ENCODE results near the gene SIL1. TPM values are rescaled to one million over a fixed set of nuclear protein-coding genes. Genes with fewer than 3 reads are reported as not detected.
A peak's percentile ranks its signal among the peaks of the same experiment; 100 is the strongest.
"Not testable (repeated sequence)": the region's sequence is repeated elsewhere in the genome, so short reads cannot be mapped to it uniquely, and the experiment has no call there.

SIL1 gene
- total and polyA plus RNA-seq, 2 of the 4 experiments (the other 2 are of a cell fraction), result 56.1 to 66.0 TPM

DNA sequence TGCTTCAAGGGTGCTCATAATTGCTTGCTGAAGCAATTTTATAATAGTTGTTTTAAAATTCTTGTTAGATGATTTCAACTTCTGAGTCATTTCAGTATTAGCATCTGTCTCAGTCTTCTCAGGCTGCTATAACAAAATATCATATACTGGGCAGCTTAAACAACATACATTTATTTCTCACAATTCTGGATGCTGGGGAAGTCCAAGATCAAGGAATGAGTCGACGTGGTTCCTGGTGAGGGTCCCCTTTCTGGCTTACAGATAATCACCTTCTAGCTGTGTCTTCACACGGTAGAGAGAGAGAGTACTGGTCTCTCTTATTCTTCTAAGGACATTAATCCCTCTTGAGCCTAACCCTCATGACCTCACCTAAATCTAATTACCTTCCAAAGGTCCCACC is 160.4 kb downstream of the SIL1 start:
- Histone ChIP-seq H4K20me1 (ENCODE audit: insufficient read depth, low read length) (no peaks in the 10 kb centered on the region), H3K9me1 (ENCODE audit: insufficient read depth, low read length) (no peaks in the 10 kb centered on the region; the same call in 1 of the 2 replicates), H3K23ac (ENCODE audit: low read depth, low read length) (no peak overlapping the region), H2AK9ac (replicated peaks; ENCODE audit: low read depth, low read length, poor library complexity) (no peak overlapping the region), H3K27ac (ENCODE audit: insufficient read depth, low read length) (no peak overlapping the region), H3K4me3 (ENCODE audit: insufficient read depth, low read depth, low read length) (no peak overlapping the region), H3K9me3 (ENCODE audit: control insufficient read depth, insufficient read depth, low read length) (peaks cover 7% of the 10 kb centered on the region), H4K5ac (ENCODE audit: low read depth, low read length) (no peak overlapping the region), H2AK5ac (ENCODE audit: low read depth, low read length) (no peak overlapping the region), H2BK5ac (ENCODE audit: low read depth, low read length, poor library complexity, severe bottlenecking) (no peak overlapping the region), H3K56ac (ENCODE audit: extremely low read depth, insufficient read depth, low read length) (no peak overlapping the region), H3K27me3 (ENCODE audit: control insufficient read depth, insufficient read depth, low read length) (no peaks in the 10 kb centered on the region), H3K4me2 (ENCODE audit: low read depth, low read length) (no peak overlapping the region), H2AFZ (replicated peaks; ENCODE audit: low read length, poor library complexity) (no peak overlapping the region), H2BK120ac (ENCODE audit: low read depth, low read length) (no peak overlapping the region), H4K91ac (ENCODE audit: insufficient read depth, low read depth, low read length) (no peak overlapping the region), H3K4ac (ENCODE audit: low read depth, low read length) (no peak overlapping the region), H3K9ac (ENCODE audit: low read depth, low read length) (no peak overlapping the region), H3K18ac (ENCODE audit: low read depth, low read length) (no peak overlapping the region), H3K79me1 (ENCODE audit: low read depth in 1 of 2, low read length in 2 of 2) (no peaks in the 10 kb centered on the region), H3K4me1 (ENCODE audit: control insufficient read depth, insufficient read depth, low read length) (no peaks in the 10 kb centered on the region), H3K36me3 (ENCODE audit: control insufficient read depth, insufficient read depth, low read length) (peaks cover 1% of the 10 kb centered on the region; the same call in 1 of the 2 replicates), H3K14ac (replicated peaks; ENCODE audit: low read depth, low read length) (no peak overlapping the region), H2BK15ac (ENCODE audit: low read depth, low read length) (no peak overlapping the region), H4K8ac (ENCODE audit: low read depth in 2 of 2, low read length in 2 of 2) (no peak overlapping the region), H2BK20ac (ENCODE audit: low read depth, low read length) (no peak overlapping the region)
- in situ Hi-C loops (cut with MboI; ENCODE audit: low sequenced_read_pairs), result no loop called here
- WGBS, 2 experiments (ENCODE audit: extremely low coverage in 2 of 2, insufficient read length in 1 of 2), result no CpG with 5 or more reads among the region's 3 CpGs
- no peak; the same call in 1 of the 2 replicates for ATAC-seq (ENCODE audit: low read depth)
- dilution Hi-C loops (cut with HindIII; ENCODE audit: low sequenced_read_pairs, unreplicated experiment), result no loop called here
- no TSS peak for BruUV-seq (replicated peaks)
- intact Hi-C loops (cut with micrococcal nuclease), result no loop called here
- DNase-seq, result peak; percentile 11
- POLR2A ChIA-PET (ENCODE audit: unreplicated experiment), result no interaction called here
- CTCF ChIA-PET, result no interaction called here
- TF ChIP-seq MAFK (IDR thresholded peaks at IDR 0.05; ENCODE audit: low read depth, low read length) (peak; percentile 25; the same call in 1 of the 2 replicates), SMC3 (IDR thresholded peaks at IDR 0.05; ENCODE audit: low read depth, low read length) (no peak)

DNA sequence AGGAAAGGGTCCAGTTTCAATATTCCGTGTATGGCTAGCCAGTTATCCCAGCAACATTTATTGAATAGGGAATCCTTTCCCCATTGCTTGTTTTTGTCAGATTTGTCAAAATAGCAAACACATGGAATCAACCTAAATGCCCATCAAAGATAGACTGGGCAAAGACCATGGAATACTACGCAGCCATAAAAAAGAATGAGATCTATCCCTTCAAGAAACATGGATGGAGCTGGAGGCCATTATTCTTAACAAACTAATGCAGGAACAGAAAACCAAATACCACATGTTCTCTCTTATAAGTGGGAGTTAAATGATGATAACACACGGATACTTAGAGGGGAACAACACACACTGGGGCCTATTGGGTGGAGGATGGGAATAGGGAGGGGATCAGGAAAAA is 161.8 kb downstream of the SIL1 start:
- H3K9me3 ChIP-seq (ENCODE audit: control insufficient read depth, insufficient read depth, low read length); H3K56ac ChIP-seq (ENCODE audit: extremely low read depth, insufficient read depth, low read length); H3K9me1 ChIP-seq (ENCODE audit: insufficient read depth, low read length); H4K5ac ChIP-seq (ENCODE audit: low read depth, low read length); H2BK15ac ChIP-seq (ENCODE audit: low read depth, low read length); H4K20me1 ChIP-seq (ENCODE audit: insufficient read depth, low read length); H2AFZ ChIP-seq (replicated peaks; ENCODE audit: low read length, poor library complexity); H2BK5ac ChIP-seq (ENCODE audit: low read depth, low read length, poor library complexity, severe bottlenecking); ATAC-seq (ENCODE audit: low read depth); H3K9ac ChIP-seq (ENCODE audit: low read depth, low read length); CTCF ChIA-PET; H2BK120ac ChIP-seq (ENCODE audit: low read depth, low read length); H3K79me1 ChIP-seq (ENCODE audit: low read depth in 1 of 2, low read length in 2 of 2); H4K8ac ChIP-seq (ENCODE audit: low read depth in 2 of 2, low read length in 2 of 2); DNase-seq; H4K91ac ChIP-seq (ENCODE audit: insufficient read depth, low read depth, low read length); H2BK20ac ChIP-seq (ENCODE audit: low read depth, low read length); intact Hi-C loops (cut with micrococcal nuclease); H3K18ac ChIP-seq (ENCODE audit: low read depth, low read length); H3K4me2 ChIP-seq (ENCODE audit: low read depth, low read length); H3K4ac ChIP-seq (ENCODE audit: low read depth, low read length); H2AK5ac ChIP-seq (ENCODE audit: low read depth, low read length); H3K4me3 ChIP-seq (ENCODE audit: insufficient read depth, low read depth, low read length); POLR2A ChIA-PET (ENCODE audit: unreplicated experiment); in situ Hi-C loops (cut with MboI; ENCODE audit: low sequenced_read_pairs); H3K23ac ChIP-seq (ENCODE audit: low read depth, low read length); H3K36me3 ChIP-seq (ENCODE audit: control insufficient read depth, insufficient read depth, low read length); BruUV-seq (replicated peaks); H2AK9ac ChIP-seq (replicated peaks; ENCODE audit: low read depth, low read length, poor library complexity); H3K14ac ChIP-seq (replicated peaks; ENCODE audit: low read depth, low read length); H3K4me1 ChIP-seq (ENCODE audit: control insufficient read depth, insufficient read depth, low read length); dilution Hi-C loops (cut with HindIII; ENCODE audit: low sequenced_read_pairs, unreplicated experiment); H3K27ac ChIP-seq (ENCODE audit: insufficient read depth, low read length); H3K27me3 ChIP-seq (ENCODE audit: control insufficient read depth, insufficient read depth, low read length): not testable (repeated sequence)
- WGBS, 2 experiments (ENCODE audit: extremely low coverage in 2 of 2, insufficient read length in 1 of 2), result no CpG with 5 or more reads among the region's 3 CpGs
